Stimulated activated CD8-positive, alpha-beta memory T cell treated with anti-CD3 and anti-CD28 coated beads, Interleukin-7, amount 100 ng/mL, for 48 hours (primary cell): ENCODE data around the gene APOOL.
A peak's percentile ranks its signal among the peaks of the same experiment; 100 is the strongest.
"Not testable (repeated sequence)": the region's sequence is repeated elsewhere in the genome, so short reads cannot be mapped to it uniquely, and the experiment has no call there.

Experiments used
- DNase-seq, 2 donors: peaks; one replicate each; pipeline ENCODE4 v3.0.0-alpha.2; 2020; ENCODE audit warnings: low read depth in 1 of 2; ENCODE audit errors: extremely low read depth in 1 of 2

Gene APOOL

GRCh38 chrX:85003655-85004244, at the start of gene APOOL:
APOOL (plus strand) TSS chrX:85003877; CDS start chrX:85003913, 36 bp downstream.
- DNase-seq: peak; percentile 45 to 76

DNA sequence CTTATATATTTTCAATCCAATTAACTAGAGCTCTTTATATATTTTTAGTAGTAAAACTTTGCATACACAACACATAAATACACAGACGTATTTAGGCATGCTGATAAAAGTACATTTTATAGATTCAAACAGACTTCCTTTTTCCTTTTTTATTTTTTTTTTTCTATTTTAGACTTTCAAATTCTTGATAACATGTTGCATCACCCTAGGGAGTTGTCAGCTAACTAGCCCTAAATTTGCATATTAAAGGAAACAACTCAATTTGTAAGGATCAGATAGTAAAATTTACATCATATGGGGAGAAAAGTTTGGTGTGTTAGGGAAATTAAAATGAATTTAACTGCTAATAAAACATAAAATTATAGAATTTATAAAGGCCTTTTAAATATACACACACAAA, 47.4 kb upstream of the APOOL start:
- no peak for DNase-seq

DNA sequence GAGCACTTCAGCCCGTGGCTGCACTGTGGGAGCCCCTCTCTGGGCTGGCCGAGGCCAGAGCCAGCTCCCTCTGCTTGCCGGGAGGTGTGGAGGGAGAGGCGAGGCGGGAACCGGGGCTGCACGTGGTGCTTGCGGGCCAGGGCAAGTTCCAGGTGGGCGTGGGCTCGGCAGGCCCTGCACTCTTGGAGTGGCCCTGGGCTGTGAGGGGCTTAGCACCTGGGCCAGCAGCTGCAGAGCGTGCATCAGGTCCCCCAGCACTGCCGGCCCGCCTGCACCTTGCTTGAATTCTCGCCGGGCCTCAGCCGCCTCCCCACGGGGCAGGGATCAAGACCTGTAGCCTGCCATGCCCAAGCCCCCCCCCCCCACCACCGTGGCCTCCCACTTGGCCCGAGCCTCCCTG, 28.9 kb upstream of the APOOL start:
- DNase-seq: no peak

DNA sequence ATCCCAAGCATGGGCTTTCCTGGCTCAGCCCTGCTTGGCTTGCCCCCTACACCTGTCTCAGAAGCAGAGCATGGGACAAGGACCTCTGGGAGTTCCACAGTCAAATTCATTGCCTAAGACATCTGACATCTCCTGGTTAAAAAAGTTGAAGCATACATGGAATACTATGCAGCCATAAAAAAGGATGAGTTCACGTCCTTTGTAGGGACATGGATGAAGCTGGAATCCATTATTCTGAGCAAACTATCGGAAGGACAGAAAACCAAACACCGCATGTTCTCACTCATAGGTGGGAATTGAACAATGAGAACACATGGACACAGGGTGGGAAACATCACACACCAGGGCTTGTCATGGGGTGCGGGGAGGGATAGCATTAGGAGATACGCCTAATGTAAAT, 11.9 kb upstream of the APOOL start:
- not testable (repeated sequence) for DNase-seq

- no peak for DNase-seq
Observed at GRCh38 chrX:84993150-84993549, 10.5 kb upstream of the APOOL start.

DNA sequence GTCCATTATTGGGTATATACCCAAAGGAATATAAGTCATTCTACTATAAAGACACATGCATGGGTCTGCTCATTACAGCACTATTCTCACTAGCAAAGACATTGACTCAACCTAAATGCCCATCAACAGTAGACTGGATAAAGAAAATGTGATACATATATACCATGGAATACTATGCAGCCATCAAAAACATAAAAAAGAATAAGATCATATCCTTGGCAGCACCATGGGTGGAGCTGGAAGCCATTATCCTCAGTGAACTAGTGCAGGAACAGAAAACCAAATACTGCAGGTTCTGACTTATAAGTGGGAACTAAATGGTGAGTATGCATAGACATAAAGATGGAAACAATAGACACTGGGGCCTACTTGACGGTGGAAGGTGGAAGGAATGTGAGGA, 2.3 kb upstream of the APOOL start:
- no peak for DNase-seq

DNA sequence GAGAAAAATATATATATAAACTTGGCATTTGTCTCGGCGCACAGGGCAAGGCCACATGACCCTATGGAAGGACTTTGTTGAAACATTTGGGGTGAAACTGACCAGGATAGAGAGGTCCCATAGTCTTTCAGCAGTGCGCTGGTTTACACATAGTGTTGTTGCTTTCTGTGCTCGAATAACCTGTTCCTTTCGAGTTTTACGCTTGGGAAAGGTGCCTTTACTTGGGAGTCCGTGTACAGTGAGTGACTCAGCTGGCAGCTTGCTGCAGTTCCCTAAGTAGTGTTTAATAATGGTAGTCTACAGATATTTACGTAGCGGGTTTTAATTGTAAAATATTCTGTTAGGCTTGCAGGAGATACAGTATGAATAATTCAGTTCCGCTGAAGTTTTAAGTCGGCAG, 578 bp downstream of the APOOL start:
- no peak for DNase-seq

- no peak for DNase-seq
Observed at GRCh38 chrX:85012098-85012497, 8.4 kb downstream of the APOOL start.

- not testable (repeated sequence) for DNase-seq
Observed at GRCh38 chrX:85015351-85015750, 11.7 kb downstream of the APOOL start.

DNA sequence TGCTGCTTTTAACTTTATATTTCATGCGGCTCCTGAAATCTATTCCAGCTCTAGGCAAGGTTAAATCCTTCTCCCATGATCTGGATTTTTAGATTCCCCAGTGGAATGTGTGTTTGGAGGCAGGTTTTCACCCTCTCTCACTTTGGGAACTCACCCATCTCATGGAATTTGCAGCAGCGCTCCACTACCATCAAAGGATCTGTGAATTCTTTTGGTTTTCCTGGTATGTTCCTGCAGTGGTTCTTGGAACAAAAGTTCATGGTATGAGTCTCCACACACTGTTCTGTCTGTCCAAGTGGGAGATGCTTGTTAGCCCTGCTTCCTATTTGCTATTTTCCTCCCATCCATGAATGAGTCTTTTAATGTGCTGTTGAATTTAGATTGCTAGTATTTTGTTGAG, 14.0 kb downstream of the APOOL start:
- no peak for DNase-seq

DNA sequence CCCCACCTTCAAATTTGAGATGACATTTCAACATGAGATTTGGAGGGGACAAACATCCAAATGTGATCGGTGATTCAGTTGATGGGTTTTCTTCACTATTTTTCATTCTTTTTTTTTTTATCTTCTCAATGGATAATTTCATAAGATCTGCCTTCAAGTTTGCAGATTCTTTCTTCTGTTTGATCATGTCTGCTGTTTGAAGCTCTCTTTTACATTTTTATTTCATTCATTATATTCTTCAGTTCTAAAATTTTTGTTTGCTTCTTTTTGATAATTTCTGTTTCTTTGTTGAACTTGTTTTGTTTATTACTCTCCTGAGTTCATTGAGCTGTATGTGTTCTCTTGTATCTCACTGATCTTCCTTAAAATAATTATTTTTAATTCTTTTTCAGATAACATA, 14.8 kb downstream of the APOOL start:
- DNase-seq: no peak

GRCh38 chrX:85020216-85020615, 16.5 kb downstream of the APOOL start:
- DNase-seq: no peak

GRCh38 chrX:85024044-85024443, 20.4 kb downstream of the APOOL start:
- DNase-seq: no peak

GRCh38 chrX:85024562-85024961, 20.9 kb downstream of the APOOL start:
- DNase-seq: no peak

GRCh38 chrX:85026170-85026569, 22.5 kb downstream of the APOOL start:
- DNase-seq: no peak

GRCh38 chrX:85029043-85029442, 25.4 kb downstream of the APOOL start:
- DNase-seq: no peak

- DNase-seq: no peak
Observed at GRCh38 chrX:85031505-85031904, 27.8 kb downstream of the APOOL start.

- no peak for DNase-seq
Observed at GRCh38 chrX:85037114-85037513, 33.4 kb downstream of the APOOL start.

DNA sequence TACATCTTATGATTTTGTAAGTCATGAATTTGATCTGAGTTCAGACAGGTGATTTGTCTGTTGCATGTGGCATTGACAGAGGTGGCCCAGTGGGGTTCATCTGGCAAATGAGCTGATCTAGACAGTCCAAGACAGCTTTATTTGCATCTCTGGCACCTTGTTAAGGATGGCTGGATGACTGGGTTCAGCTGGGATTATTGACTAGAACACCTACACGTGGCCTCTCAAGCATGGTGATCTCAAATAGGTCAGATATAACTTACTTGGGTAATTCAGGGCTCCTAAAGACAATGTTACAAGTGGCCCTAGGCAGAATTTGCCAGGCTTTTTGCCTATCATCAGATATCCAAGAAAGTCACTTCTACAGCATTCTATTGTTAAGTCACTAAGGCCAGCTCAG, 48.0 kb downstream of the APOOL start:
- no peak for DNase-seq

DNA sequence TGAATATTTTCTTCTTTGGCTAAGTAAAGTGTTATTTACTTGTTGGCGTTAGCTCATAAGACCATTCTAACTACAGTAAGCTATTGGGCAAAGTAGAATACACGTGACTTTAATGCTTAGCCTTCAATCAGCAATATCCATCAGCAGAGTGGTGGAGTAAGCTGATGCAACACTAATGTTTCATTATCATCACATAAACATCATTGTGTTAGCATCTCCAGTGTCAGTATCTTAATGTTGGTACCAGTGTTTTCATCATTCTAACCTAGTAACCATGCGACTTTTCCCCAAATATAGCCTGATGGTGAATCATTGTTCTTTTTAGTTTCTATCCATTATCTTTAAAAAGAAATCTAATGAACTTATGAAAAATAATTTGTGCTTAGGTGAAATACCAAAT, 48.5 kb downstream of the APOOL start:
- no peak for DNase-seq

DNA sequence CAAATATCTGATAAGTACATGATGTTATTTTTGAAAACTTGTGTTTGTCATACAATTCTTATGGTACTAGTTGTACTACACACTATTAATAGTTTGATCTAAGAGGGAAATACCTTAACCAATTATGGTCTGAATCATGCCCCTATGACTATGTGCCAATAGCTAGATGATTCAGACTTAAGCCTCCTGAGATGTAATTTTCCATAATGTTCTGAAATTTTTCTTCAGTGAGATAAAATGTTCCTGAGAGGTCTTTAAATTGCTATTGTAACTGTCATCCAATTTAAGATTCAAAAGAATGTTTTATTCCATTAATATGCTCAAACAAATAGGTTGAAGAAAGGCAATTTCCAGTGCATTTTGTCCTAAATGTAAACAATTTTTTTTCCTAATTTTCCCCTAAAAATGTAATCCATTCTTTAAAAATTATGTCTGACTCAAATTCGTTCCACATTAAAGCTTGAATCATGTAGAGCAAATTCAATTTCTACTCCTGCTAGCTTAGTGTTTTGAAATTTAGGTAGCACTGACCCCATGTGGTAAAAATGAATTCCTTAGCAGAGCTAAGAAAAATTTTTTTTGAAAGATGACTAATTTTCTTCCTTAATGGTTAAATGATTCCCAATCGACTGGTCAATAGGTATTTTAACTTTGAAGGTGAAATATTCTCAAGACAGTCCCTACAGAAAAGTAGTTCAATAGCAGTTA, 49.1 kb downstream of the APOOL start:
- no peak for DNase-seq

- DNase-seq: no peak
Observed at GRCh38 chrX:85065512-85066198, 62.0 kb downstream of the APOOL start.
